Breast epithelium (tissue), 4 donors: ENCODE data around the gene SPEN. TPM values are rescaled to one million over a fixed set of nuclear protein-coding genes. Genes with fewer than 3 reads are reported as not detected.

Source experiments
- DNase-seq, 2 donors: peaks; one replicate each; pipeline ENCODE4 v3.0.0-alpha.2; 2019; ENCODE audit warnings: low spot score in 2 of 2
- H3K27ac ChIP-seq, 2 donors: fragments of 200-600 bp; sonication (generic) in 1 of 2; one replicate each; pipeline ENCODE4 v1.5.1; 2016 to 2019; ENCODE audit warnings: mild to moderate bottlenecking in 1 of 2
- H3K27me3 ChIP-seq, 2 donors: fragments of 200-600 bp; sonication (generic) in 1 of 2; one replicate each; pipeline versions ENCODE4 v1.5.1 to v1.6.0; 2017 to 2019; ENCODE audit warnings: control low read depth in 1 of 2, mild to moderate bottlenecking in 1 of 2
- H3K36me3 ChIP-seq: fragments of 200-600 bp; one replicate; pipeline ENCODE4 v1.5.1; 2019
- H3K4me1 ChIP-seq, 2 donors: fragments of 200-600 bp; sonication (generic); one replicate each; pipeline ENCODE4 v1.5.1; 2016 to 2019; ENCODE audit warnings: control low read depth in 1 of 2
- H3K4me3 ChIP-seq, 3 donors: fragments of 200-600 bp; sonication (generic); 1 replicate in 2 of 3; 2 replicates in 1 of 3; pipeline ENCODE4 v1.5.1; 2016 to 2019; ENCODE audit warnings: mild to moderate bottlenecking in 3 of 3, moderate library complexity in 2 of 3
- H3K9me3 ChIP-seq, 2 donors: fragments of 200-600 bp; sonication (generic) in 1 of 2; one replicate each; pipeline ENCODE4 v1.5.1; 2016 to 2019; ENCODE audit warnings: control low read depth in 1 of 2
- POLR2A ChIP-seq: fragments of 450-650 bp; IDR thresholded peaks from one replicate; pipeline ENCODE4 v1.6.1; 2016; ENCODE audit warnings: antibody characterized with exemption, mild to moderate bottlenecking, moderate library complexity
- POLR2AphosphoS5 ChIP-seq, 3 donors: sonication (generic); formaldehyde crosslinking; IDR thresholded peaks; one replicate each; pipeline ENCODE4 v1.6.1; 2017; ENCODE audit warnings: antibody characterized with exemption in 3 of 3
- intact Hi-C: fragments of 100-400 bp; cut with DNase I; formaldehyde crosslinking; loops from one replicate; pipeline ENCODE4 v1.15.1; 2023; ENCODE audit warnings: low total_unique reads
- total RNA-seq, 3 donors: library from RNA; depleted of rRNA; stranded (reverse); fragments of >200 nt; gene quantifications; one replicate each; pipeline ENCODE4 v1.1.0, GENCODE V29; 2016
- TF ChIP-seq, protein P1 (sequence below), 3 donors: fragments of 450-650 bp; IDR thresholded peaks; one replicate each; pipeline ENCODE4 v1.5.1; 2016 to 2017; ENCODE audit warnings: antibody characterized with exemption in 3 of 3, mild to moderate bottlenecking in 3 of 3, moderate library complexity in 3 of 3

The SPEN gene
- total RNA-seq, 3 donors from 2014 or later, result 46.9 to 56.6 (median 51.2) TPM

DNA sequence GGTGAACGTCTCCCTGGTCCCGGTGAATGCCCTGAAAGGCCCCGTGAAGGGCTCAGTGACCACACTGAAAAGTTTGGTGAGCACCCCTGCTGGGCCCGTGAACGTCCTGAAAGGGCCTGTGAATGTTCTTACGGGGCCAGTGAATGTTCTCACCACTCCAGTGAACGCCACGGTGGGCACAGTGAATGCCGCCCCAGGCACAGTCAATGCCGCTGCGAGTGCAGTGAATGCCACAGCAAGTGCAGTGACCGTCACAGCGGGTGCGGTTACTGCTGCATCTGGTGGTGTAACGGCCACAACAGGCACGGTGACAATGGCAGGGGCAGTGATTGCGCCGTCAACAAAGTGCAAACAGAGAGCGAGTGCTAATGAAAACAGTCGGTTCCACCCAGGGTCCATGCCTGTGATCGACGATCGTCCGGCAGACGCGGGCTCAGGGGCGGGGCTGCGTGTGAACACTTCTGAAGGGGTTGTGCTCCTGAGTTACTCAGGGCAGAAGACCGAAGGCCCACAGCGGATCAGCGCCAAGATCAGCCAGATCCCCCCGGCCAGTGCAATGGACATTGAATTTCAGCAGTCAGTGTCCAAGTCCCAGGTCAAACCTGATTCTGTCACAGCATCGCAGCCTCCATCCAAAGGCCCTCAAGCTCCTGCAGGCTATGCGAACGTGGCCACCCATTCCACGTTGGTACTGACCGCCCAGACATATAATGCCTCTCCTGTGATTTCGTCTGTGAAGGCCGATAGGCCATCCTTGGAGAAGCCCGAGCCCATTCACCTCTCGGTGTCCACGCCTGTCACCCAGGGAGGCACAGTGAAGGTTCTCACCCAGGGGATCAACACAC, 86.9 kb downstream of the SPEN start:
- TF ChIP-seq POLR2AphosphoS5 (IDR thresholded peaks at IDR 0.05) (no peak), POLR2A (no peak)
- TF ChIP-seq, protein P1, sequence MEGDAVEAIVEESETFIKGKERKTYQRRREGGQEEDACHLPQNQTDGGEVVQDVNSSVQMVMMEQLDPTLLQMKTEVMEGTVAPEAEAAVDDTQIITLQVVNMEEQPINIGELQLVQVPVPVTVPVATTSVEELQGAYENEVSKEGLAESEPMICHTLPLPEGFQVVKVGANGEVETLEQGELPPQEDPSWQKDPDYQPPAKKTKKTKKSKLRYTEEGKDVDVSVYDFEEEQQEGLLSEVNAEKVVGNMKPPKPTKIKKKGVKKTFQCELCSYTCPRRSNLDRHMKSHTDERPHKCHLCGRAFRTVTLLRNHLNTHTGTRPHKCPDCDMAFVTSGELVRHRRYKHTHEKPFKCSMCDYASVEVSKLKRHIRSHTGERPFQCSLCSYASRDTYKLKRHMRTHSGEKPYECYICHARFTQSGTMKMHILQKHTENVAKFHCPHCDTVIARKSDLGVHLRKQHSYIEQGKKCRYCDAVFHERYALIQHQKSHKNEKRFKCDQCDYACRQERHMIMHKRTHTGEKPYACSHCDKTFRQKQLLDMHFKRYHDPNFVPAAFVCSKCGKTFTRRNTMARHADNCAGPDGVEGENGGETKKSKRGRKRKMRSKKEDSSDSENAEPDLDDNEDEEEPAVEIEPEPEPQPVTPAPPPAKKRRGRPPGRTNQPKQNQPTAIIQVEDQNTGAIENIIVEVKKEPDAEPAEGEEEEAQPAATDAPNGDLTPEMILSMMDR (IDR thresholded peaks at IDR 0.05), result no peak
- no peak overlapping the region for H3K27ac ChIP-seq
- H3K36me3 ChIP-seq, result peaks cover 7% of the 10 kb centered on the region
- H3K27me3 ChIP-seq, result no peaks in the 10 kb centered on the region
- peaks cover 0 to 3% of the 10 kb centered on the region in 2 donors for H3K4me1 ChIP-seq
- H3K9me3 ChIP-seq, result no peaks in the 10 kb centered on the region
- H3K4me3 ChIP-seq, result no peak overlapping the region
- DNase-seq, result no peak
- intact Hi-C loops, result no loop called here

DNA sequence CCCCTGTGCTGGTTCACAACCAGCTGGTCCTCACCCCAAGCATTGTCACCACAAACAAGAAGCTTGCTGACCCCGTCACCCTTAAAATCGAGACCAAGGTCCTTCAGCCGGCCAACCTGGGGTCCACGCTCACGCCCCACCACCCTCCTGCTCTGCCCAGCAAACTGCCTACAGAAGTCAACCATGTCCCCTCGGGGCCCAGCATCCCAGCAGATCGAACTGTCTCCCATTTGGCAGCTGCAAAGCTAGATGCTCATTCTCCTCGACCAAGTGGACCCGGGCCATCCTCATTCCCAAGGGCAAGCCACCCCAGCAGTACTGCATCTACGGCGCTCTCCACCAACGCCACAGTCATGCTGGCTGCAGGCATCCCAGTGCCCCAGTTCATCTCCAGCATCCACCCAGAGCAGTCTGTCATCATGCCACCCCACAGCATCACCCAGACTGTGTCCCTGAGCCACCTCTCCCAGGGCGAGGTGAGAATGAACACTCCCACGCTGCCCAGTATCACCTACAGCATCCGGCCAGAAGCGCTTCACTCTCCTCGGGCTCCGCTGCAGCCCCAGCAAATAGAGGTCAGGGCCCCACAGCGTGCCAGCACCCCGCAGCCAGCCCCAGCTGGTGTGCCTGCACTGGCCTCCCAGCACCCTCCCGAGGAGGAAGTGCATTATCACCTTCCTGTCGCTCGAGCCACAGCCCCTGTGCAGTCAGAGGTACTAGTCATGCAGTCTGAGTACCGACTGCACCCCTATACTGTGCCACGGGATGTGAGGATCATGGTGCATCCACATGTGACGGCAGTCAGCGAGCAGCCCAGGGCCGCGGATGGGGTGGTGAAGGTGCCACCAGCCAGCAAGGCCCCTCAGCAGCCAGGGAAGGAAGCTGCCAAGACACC, 87.8 kb downstream of the SPEN start:
- no peaks in the 10 kb centered on the region for H3K27me3 ChIP-seq
- no peaks in the 10 kb centered on the region for H3K9me3 ChIP-seq
- no peak overlapping the region for H3K27ac ChIP-seq
- TF ChIP-seq POLR2AphosphoS5 (IDR thresholded peaks at IDR 0.05) (no peak), POLR2A (no peak)
- TF ChIP-seq, protein P1 (IDR thresholded peaks at IDR 0.05), result no peak
- no peak overlapping the region for H3K4me3 ChIP-seq
- peaks cover 7% of the 10 kb centered on the region for H3K36me3 ChIP-seq
- peaks cover 0 to 7% of the 10 kb centered on the region in 2 donors for H3K4me1 ChIP-seq
- DNase-seq, result no peak
- intact Hi-C loops, result no loop called here

DNA sequence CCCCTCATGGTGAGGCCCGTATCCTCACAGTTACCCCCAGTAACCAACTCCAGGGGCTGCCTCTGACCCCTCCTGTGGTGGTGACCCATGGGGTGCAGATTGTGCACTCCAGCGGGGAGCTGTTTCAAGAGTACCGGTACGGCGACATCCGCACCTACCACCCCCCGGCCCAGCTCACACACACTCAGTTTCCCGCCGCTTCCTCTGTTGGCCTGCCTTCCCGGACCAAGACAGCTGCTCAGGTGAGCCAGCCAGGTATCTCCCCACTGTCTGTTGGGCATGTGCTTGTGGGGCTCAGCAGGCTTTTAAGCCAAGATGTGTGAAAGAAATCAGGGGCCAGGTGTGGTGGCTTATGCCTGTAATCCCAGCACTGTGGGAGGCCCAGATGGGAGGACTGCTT, 88.5 kb downstream of the SPEN start:
- Histone ChIP-seq H3K36me3 (peaks cover 7% of the 10 kb centered on the region), H3K9me3 (no peaks in the 10 kb centered on the region), H3K27ac (no peak overlapping the region), H3K4me1 (peaks cover 0 to 7% of the 10 kb centered on the region in 2 donors), H3K27me3 (no peaks in the 10 kb centered on the region), H3K4me3 (no peak overlapping the region)
- TF ChIP-seq POLR2AphosphoS5 (IDR thresholded peaks at IDR 0.05) (no peak), POLR2A (no peak)
- TF ChIP-seq, protein P1 (IDR thresholded peaks at IDR 0.05), result no peak
- intact Hi-C loops, result no loop called here
- DNase-seq, result no peak

DNA sequence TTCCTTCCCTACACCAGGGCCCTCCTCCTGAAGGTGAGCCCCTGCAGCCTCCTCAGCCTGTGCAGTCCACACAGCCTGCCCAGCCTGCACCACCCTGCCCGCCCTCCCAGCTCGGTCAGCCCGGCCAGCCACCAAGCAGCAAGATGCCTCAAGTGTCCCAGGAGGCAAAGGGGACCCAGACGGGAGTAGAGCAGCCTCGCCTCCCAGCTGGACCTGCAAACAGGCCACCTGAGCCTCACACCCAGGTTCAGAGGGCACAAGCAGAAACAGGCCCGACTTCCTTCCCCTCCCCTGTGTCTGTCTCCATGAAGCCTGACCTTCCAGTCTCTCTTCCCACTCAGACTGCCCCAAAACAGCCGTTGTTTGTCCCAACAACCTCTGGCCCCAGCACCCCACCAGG, 89.6 kb downstream of the SPEN start:
- peak overlapping the region; percentile 13 to 69 for H3K27ac ChIP-seq

More for the DNA sequence above, 89.6 kb downstream of the SPEN start:
- no peak overlapping the region for H3K4me3 ChIP-seq
- H3K9me3 ChIP-seq, result no peaks in the 10 kb centered on the region
- no peak for TF ChIP-seq POLR2A
- TF ChIP-seq POLR2AphosphoS5 (IDR thresholded peaks at IDR 0.05), result no peak
- TF ChIP-seq, protein P1 (IDR thresholded peaks at IDR 0.05), result no peak
- DNase-seq, result no peak
- no peaks in the 10 kb centered on the region for H3K27me3 ChIP-seq
- peaks cover 0 to 7% of the 10 kb centered on the region in 2 donors for H3K4me1 ChIP-seq
- peaks cover 7% of the 10 kb centered on the region for H3K36me3 ChIP-seq
- intact Hi-C loops, result no loop called here
